Ureter (tissue), 1 donor: ENCODE results near the gene PTPRQ. TPM values are rescaled to one million over a fixed set of nuclear protein-coding genes. Genes with fewer than 3 reads are reported as not detected.

Experiments used
- DNase-seq: peaks from one replicate; pipeline ENCODE4 v3.0.0-alpha.2; 2020; ENCODE audit warnings: low spot score
- total RNA-seq: library from RNA; stranded (reverse); gene quantifications from one replicate; pipeline ENCODE4 v1.2.4, GENCODE V29; 2023
- donor health status: DM: yes; HTN: yes; CAD: no.

The PTPRQ gene
- total RNA-seq, 1 donor from 2014 or later = 0.68 TPM

- DNase-seq = no peak
Measured at GRCh38 chr12:80721326-80721725, 277.3 kb downstream of the PTPRQ start.
